ENCODE measurements around the gene GOLGA6L7. TPM values are rescaled to one million over a fixed set of nuclear protein-coding genes. Genes with fewer than 3 reads are reported as not detected.

Gene GOLGA6L7, protein sequence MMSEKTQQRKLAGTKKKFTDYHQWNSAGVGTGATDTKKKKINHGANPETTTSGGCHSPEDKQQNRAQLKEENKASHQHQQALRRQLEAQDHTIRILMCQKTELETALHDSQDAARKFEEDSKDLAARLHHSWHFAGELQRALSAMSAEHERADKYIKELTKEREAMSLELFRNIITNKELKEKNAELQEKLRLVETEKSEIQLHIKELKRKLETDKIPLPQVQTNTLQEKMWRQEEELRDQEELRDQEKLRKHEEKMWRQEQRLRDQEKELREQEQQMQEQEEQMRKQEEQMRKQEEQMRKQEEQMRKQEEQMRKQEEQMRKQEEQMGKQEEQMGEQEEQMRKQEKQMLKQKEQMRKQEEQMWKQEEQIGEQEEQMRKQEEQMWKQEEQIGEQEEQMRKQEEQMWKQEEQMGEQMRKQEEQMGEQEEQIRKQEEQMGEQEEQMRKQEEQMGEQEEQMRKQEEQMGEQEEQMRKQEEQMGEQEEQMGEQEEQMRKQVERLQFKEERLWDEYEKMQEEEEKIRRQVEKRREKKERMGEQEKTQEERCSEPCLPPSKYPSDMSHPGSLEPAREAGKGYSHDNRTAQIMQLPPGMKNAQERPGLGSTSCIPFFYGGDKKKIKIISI
- not detected for total RNA-seq

DNA sequence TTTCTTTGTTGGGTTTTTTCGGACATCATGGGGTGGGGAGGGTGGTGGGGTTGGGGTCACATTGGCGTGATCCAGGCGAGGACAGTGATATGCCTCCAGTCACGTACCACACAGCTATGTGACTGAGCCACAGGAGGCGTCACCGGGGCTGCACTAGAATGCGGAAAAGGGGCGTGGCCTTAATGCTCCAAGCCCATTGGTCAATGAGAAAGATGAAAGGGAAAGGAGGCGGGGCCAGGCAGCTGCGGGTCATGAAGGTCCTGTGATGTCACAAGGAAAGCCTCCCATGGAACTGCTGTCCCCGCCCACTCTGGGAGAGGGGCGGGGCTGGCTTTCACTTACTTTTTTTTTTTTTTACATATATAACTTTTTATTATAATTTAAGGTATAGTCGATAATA lies at the start of gene GOLGA6L7:
Gene GOLGA6L7 (minus strand): TSS at position 124 of the 400 bp plus-strand sequence. CDS start 95 bp downstream, at position 29.

DNA sequence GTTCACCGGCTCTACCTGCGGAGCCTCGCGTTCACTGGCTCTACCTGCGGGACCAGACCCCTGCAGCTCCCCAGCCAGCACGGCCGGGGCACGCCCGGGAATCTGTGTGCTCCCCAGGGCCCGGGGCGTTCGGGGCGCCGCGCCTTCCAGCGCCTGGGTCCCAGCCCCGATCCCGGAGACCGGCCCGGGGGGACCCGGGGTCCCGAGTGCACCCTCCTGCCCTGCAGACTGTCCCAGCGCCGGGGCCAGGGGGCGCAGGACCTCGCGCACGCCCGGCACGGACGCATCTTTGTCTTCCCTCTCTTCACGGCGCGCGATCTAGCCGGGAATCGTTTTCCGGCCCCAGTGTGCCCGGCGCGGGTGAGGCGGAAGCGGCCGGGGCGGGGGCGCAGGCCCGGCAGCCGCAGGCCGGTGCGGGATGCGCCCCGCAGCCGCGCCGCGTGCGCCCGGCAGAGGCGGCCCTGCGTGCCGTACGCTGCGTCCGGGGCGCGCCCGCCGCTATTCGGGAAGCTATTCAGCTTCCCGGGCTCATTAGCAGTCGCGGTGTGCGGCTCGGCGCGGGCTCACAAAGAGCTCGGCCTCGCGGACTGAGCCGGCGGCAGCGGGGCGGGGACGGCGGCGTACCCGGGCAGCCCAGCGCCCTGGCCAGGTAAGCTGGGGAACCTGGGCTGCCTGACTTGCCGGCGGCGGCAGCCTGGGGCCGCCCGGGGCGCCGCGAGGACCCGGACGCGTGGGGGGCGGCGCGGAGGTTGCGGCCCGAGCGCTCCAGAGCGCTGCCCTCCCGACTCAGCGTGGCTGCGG lies 37.4 kb upstream of the GOLGA6L7 start, which contains the start of gene APBA2:
Gene APBA2 (plus strand): TSS at position 345 of the 801 bp plus-strand sequence. CDS start 167,911 bp downstream, outside the sequence.

Other genes starting within 250 kb of the GOLGA6L7 start
- gene GOLGA8M, start 136.2 kb downstream of the GOLGA6L7 start, total RNA-seq = 1 to 10 TPM; 1.0 to 1.1 TPM
- gene APBA2, start 37.3 kb upstream of the GOLGA6L7 start, total RNA-seq = 10 to 100 TPM; 23.2 to 25.7 TPM